Fibroblast of skin of scalp (primary cell): ENCODE measurements around the gene SMIM27.
A peak's percentile ranks its signal among the peaks of the same experiment; 100 is the strongest.
"Not testable (repeated sequence)": the region's sequence is repeated elsewhere in the genome, so short reads cannot be mapped to it uniquely, and the experiment has no call there.

Experiments used
- DNase-seq: peaks from one replicate; pipeline ENCODE4 v3.0.0-alpha.2; 2013

The SMIM27 gene

DNA sequence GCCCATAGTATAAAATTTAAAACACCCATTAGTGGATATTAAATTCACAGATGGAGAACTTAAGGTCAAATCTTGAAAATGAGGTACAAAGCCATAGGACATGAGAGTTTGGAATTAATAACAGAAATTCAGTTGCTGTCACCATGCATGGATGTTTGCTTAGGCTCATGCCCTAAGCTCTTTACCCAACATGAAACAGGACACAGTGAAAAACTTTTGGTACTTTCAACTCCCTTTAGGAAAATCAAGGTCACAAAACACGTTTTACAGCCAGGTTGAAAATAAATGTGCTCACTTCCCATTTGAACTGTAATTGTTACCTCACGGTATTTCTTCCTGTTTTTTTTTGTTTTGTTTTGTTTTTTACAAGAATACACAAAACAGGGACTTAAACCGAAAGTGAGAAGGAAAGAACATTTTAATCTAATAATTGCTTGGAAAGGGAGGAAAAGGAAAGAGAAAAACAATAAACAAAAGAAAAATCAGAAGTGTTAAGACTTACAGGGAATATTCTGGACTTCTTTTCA lies 6.3 kb downstream of the SMIM27 start:
- no peak for DNase-seq

DNA sequence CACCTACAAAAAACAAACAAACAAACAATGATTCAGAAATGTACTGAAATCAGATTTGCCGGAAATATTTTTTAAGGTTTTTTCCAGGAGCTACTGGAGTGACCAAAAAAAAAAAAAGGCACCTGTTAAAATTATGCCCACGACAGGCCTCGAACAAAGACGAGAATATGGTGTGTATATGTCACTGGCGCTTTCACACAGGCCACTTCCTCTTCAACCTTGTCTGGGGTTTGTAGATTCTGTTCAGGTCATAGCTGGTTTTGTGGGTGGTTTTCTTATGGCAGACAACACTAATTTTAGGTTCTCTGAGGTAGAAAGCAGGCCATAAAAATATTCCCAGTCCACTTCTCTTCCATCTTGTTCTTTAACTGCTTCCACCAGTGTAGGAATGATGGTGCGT lies 13.8 kb downstream of the SMIM27 start:
- no peak for DNase-seq

GRCh38 chr9:32566770-32567169 lies 14.6 kb downstream of the SMIM27 start:
- DNase-seq, result no peak

DNA sequence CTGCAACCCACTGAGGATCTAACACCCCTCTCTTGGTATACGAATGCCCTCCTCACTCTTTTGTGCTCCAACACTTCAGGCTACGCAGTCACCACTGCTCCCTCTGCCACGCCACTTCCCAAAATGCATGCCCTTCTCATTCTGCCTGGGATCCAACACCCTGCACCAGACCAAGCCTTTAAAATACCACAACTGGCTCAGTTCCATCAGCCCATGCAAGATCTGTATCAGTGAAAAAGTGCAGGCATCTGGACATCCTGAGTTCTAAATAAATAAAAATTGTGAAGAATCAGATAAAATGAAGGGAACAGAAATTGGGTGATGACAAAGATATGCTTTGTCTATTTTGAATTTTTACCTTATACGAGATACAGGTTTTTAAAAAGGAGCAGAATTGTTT lies 18.1 kb downstream of the SMIM27 start:
- no peak for DNase-seq

- DNase-seq, result peak; percentile 65
These were observed 20.1 kb downstream of the SMIM27 start for GRCh38 chr9:32571969-32572899.

GRCh38 chr9:32572900-32573523 lies 20.9 kb downstream of the SMIM27 start, which contains the start of gene NDUFB6:
Gene NDUFB6 (minus strand): TSS chr9:32573159. CDS start chr9:32573060, 99 bp downstream.
- peak; percentile 94 for DNase-seq

DNA sequence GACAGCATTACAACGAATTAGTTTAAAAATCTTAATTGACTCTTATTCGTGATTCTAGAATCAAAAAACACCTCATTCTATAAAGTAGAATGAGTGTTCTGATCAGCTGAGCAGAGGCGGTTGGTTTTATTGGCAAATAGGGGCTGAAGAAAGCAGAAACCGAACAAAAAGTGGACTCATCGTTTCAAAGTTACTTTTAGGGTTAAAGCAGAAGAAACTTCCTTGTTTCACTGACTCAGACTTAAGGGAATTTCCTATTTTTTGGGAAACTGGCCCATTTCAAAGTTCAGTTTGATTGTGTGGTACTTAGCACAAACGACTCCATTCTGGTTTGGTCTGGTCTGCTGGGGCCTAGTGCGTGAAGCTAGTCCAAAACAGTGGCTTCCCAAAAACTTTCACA lies 21.7 kb downstream of the SMIM27 start:
- no peak for DNase-seq

- DNase-seq, result no peak
These were observed 22.7 kb downstream of the SMIM27 start for GRCh38 chr9:32574858-32575257.

DNA sequence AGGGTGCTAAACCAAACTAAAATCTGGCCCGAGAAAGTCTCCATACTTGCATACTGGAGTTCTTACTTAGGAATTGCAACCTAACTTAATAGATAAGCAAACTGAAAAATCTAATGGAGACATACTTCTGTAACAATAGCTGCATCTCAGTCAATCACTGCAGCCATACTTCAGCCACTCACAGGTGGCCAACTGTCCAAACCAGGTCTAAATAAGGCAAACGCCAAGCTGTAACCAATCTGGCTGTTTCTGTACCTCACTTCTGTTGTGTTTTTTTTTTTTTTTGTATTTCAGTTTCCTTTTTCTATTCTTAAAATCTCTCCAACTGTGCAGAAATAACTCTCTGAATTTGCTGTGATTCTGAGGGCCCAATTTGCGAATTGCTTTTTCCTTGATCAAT lies 25.2 kb downstream of the SMIM27 start:
- DNase-seq, result no peak

DNA sequence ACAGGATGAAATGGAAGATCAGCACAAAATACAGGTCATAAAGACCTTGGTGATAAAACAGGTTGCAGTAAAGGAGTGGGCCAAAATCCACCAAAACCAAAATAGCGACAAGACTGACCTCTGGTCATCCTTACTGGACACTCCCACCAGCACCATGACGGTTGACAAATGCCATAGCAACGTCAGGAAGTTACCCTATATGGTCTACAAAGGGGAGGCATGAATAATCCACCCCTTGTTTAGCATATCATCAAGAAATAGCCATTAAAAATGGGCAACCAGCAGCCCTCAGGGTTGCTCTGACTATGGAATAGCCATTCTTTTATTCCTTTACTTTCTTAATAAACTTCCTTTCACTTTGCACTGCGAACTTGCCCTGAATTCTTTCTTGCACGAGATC lies 26.8 kb downstream of the SMIM27 start:
- no peak for DNase-seq

- peak; percentile 47 for DNase-seq
These were observed 27.7 kb downstream of the SMIM27 start for GRCh38 chr9:32579706-32580331.

GRCh38 chr9:32580631-32581300 lies 28.6 kb downstream of the SMIM27 start:
- DNase-seq, result no peak

DNA sequence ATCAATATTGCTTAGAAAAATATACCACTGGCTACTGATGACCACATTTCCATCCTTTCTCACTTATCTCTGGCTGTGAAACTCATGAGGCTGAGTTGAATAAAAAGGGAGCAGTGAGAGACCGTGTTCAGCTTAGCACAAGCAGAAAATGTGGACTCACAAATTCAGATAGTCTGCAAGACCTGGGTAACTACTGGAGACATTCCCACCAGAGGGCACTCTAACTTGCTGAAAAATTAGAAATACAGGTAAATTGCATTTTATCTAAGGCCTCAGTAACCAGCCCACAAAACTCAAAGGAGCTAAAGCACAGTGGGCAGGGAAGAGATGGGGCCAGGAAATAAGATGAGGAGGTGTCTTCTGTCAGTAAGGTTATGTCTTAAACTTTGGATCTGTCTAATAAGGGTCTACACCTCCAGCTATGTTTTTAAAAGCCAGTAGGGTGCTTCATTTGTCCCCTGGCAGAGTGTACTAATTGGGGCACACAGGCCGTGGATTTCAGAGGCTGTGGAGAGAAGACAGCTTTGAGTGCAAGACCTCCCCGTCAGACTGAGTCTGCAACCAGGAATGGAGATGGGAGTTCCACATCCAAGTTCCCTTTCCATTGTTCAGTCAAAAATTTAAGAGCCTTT lies 29.5 kb downstream of the SMIM27 start:
- peak; percentile 43 for DNase-seq

DNA sequence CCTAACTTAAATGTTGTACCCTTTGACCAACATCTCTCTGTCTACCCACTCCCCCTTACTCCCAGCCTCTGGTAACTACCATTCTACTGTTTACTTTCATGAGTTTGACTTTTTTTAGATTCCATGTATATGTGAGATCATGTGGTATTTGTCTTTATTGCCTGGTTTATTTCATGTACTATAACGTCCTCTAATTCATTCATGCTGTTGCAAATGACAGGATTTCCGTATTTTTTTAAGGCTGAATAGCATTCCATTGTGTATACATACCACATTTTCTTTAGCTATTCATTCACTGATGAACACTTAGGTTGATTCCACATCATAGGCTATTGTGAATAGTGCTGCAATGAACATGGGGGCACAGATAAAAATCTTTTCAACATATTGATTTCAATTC lies 32.7 kb downstream of the SMIM27 start:
- DNase-seq, result peak; percentile 52

GRCh38 chr9:32587901-32588300 lies 35.8 kb downstream of the SMIM27 start:
- no peak for DNase-seq

GRCh38 chr9:32589083-32589723 lies 37.1 kb downstream of the SMIM27 start:
- DNase-seq, result peak; percentile 40

DNA sequence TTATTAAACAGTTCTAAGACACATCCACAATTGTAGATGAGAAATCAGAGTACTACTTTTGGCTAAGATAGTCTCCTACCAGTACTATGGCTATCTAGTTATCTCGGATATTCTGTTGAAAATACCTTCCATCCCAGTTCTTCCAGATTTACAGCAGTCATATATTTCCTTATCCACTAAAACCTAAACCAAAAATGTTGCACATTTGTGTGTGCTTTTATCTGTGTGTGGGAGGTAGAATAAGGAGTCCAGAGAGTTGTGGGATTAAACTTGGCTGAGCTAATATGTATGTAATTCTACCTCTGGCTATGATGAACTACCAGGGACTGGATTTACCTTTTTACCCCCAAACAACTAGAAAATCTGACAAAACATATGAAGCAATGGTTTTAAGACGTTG lies 38.3 kb downstream of the SMIM27 start:
- DNase-seq, result no peak

GRCh38 chr9:32590898-32591297 lies 38.8 kb downstream of the SMIM27 start:
- no peak for DNase-seq

DNA sequence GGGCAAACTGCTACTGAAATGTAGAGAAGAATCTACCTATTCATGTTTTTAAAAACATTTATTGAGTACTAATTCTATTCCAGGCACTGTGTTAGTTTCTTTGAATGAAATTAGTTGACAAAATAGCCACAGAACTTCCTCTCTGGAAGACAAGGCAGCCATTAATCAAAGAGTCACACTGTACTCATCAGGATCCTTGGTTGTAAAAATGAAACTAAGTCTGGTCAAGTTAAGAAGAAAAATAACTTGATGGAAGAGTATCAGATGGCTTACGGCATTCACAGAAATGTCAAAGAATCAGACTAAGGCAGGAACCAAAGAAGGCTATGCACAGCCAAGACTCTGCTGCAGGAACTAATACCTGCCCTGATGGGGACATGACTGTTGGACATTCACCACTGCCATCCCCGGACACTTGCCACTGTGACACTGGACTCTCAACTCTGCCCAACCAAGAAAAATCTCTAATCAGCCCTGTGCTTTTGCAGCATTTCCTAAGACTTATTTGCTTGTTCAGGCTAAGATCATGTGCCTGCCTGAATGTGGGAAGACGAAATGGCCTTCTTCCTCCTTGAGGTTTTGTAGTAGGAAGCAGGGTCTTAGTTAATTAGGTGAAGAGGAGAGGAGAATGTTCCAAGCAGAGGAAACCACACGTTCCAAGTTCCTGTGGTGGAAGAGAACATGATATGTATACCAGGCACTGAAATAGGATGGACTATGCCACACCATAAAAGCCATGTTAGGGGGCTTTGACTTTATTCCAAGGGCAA lies 44.2 kb downstream of the SMIM27 start:
- DNase-seq, result no peak

GRCh38 chr9:32596936-32597335 lies 44.8 kb downstream of the SMIM27 start:
- no peak for DNase-seq

DNA sequence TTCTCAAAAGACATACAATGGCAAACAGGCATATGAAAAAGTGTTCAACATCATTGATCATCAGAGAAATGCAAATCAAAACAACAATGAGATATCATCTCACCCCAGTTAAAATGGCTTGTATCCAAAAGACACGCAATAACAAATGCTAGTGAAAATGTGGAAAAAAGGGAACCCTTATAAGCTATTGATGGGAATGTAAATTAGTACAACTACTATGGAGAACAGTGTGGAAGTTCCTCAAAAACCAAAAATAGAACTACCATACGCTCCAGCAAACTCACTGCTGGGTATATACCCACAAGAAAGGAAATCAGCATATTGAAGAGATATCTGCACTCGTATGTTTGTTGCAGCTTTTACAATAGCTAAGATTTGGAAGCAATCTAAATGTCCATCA lies 46.9 kb downstream of the SMIM27 start:
- DNase-seq, result not testable (repeated sequence)
